PC-3 (cell line): ENCODE data around the gene RPL22.

Experiments used
- CTCF ChIP-seq: fragments of 300-600 bp; sonication (generic); conservative IDR thresholded peaks from 2 replicates; pipeline ENCODE4 v1.5.1; 2017; ENCODE audit warnings: antibody characterized with exemption, low read depth, mild to moderate bottlenecking, low read length
- EZH2phosphoT487 ChIP-seq: fragments of 300-600 bp; sonication (generic); IDR thresholded peaks from 2 replicates; pipeline ENCODE4 v1.6.1; 2018; ENCODE audit warnings: mild to moderate bottlenecking, antibody characterized with exemption, low read length, borderline replicate concordance

- TF ChIP-seq EZH2phosphoT487 (no peak), CTCF (0 out of 2 replicates have a peak, but pooled peaks have one; percentile 10)
These were observed 25.3 kb upstream of the RPL22 start for GRCh38 chr1:6224718-6225117.
